H1 (cell line): Measurements from ENCODE around the gene PEAK3. TPM values are rescaled to one million over a fixed set of nuclear protein-coding genes. Genes with fewer than 3 reads are reported as not detected.

Source experiments
- CTCF ChIA-PET: fragments of 300-600 bp; sonication (Branson Sonifier 250); formaldehyde crosslinking; loops from one replicate; lab custom pipeline; 2021; ENCODE audit not compliant: partially characterized antibody; lab: Charles Lee
- POLR2A ChIA-PET: fragments of 300-600 bp; sonication (Branson Sonifier 250); formaldehyde crosslinking; loops from one replicate; lab custom pipeline; 2021; ENCODE audit warnings: inconsistent platforms; ENCODE audit not compliant: partially characterized antibody; lab: Charles Lee
- DNase-seq, 2 experiments: peaks; one replicate each; pipeline versions ENCODE4 v3.0.0 to v3.0.0-alpha.2; 2010 to 2022; ENCODE audit warnings: low spot score in 2 of 2, low read depth in 1 of 2, mixed read lengths in 1 of 2
- FAIRE-seq: peaks from 2 replicates; lab custom pipeline; 2011; peaks lifted over from hg19 to GRCh38; lab: Jason Lieb, UNC
- H2AFZ ChIP-seq: 2 replicates; pipeline ENCODE4 v1.8.1; 2012; ENCODE audit warnings: low read length, inconsistent platforms
- H2AK5ac ChIP-seq: 2 replicates; pipeline ENCODE4 v1.6.1; 2013; ENCODE audit warnings: low read depth, low read length
- H2BK120ac ChIP-seq: replicated peaks from 2 replicates; pipeline ENCODE3; 2013; ENCODE audit warnings: low read depth, low read length, inconsistent platforms
- H2BK12ac ChIP-seq: 2 replicates; pipeline ENCODE4 v1.6.1; 2013; ENCODE audit warnings: low read depth, low read length
- H2BK15ac ChIP-seq: 2 replicates; pipeline ENCODE4 v1.6.1; 2013; ENCODE audit warnings: low read length
- H2BK20ac ChIP-seq: 2 replicates; pipeline ENCODE4 v1.6.1; 2013; ENCODE audit warnings: low read length
- H2BK5ac ChIP-seq: 2 replicates; pipeline ENCODE4 v1.6.1; 2013; ENCODE audit warnings: low read depth, low read length
- H3K14ac ChIP-seq: 2 replicates; pipeline ENCODE4 v1.6.1; 2013; ENCODE audit warnings: inconsistent platforms; ENCODE audit not compliant: insufficient read length
- H3K18ac ChIP-seq: 2 replicates; pipeline ENCODE4 v1.6.1; 2013; ENCODE audit warnings: low read length; ENCODE audit errors: extremely low read depth
- H3K23ac ChIP-seq: 2 replicates; pipeline ENCODE4 v1.6.1; 2013; ENCODE audit warnings: inconsistent platforms; ENCODE audit not compliant: insufficient read length
- H3K23me2 ChIP-seq: 2 replicates; pipeline ENCODE4 v1.6.1; 2013; ENCODE audit warnings: low read depth, low read length
- H3K27ac ChIP-seq: 2 replicates; pipeline ENCODE4 v1.6.1; 2011; ENCODE audit warnings: low read depth, low read length, inconsistent platforms
- H3K27me3 ChIP-seq, 4 experiments: replicated peaks in 1 of 4; 1 replicate in 1 of 4; 2 replicates in 3 of 4; pipeline versions ENCODE4 v1.6.1 to v1.8.1; 2011 to 2013; ENCODE audit warnings: low read length in 3 of 4, mild to moderate bottlenecking in 3 of 4, inconsistent platforms in 2 of 4, mixed read lengths in 2 of 4, moderate library complexity in 1 of 4; ENCODE audit not compliant: control insufficient read depth in 3 of 4, insufficient read depth in 3 of 4; ENCODE audit errors: extremely low read depth in 1 of 4
- H3K36me3 ChIP-seq, 4 experiments: 2 replicates each; pipeline versions ENCODE4 v1.6.1 to v1.8.1; 2011 to 2013; ENCODE audit warnings: mild to moderate bottlenecking in 4 of 4, low read length in 3 of 4, moderate library complexity in 2 of 4, control low read depth in 1 of 4, inconsistent platforms in 1 of 4; ENCODE audit not compliant: insufficient read depth in 4 of 4, control insufficient read depth in 2 of 4
- H3K4ac ChIP-seq: replicated peaks from 2 replicates; pipeline ENCODE3; 2013; ENCODE audit warnings: low read length, low read depth, mixed read lengths, inconsistent platforms; ENCODE audit not compliant: insufficient read length
- H3K4me1 ChIP-seq, 4 experiments: replicated peaks in 1 of 4; 1 replicate in 1 of 4; 2 replicates in 3 of 4; pipeline versions ENCODE4 v1.6.1 to v1.8.1; 2011 to 2013; ENCODE audit warnings: low read length in 3 of 4, inconsistent platforms in 2 of 4, mixed read lengths in 1 of 4; ENCODE audit not compliant: insufficient read depth in 4 of 4, control insufficient read depth in 3 of 4
- H3K4me2 ChIP-seq, 2 experiments: 2 replicates each; pipeline versions ENCODE4 v1.6.1 to v1.8.1; 2011 to 2013; ENCODE audit warnings: low read depth in 2 of 2, low read length in 2 of 2, control low read depth in 1 of 2, inconsistent platforms in 1 of 2, mild to moderate bottlenecking in 1 of 2; ENCODE audit not compliant: insufficient read depth in 1 of 2
- H3K4me3 ChIP-seq, 4 experiments: fragments of 200-600, 300-600 bp in 1 of 4; sonication (generic), shearing (Covaris generic), sonication (Bioruptor Twin) in 1 of 4; 2 replicates each; pipeline versions ENCODE4 v1.5.1 to v1.8.1; 2011 to 2016; ENCODE audit warnings: low read length in 4 of 4, low read depth in 3 of 4, control low read depth in 2 of 4, inconsistent platforms in 2 of 4, mild to moderate bottlenecking in 2 of 4, mixed read lengths in 1 of 4, moderate library complexity in 1 of 4; ENCODE audit not compliant: insufficient read depth in 2 of 4; ENCODE audit errors: extremely low read depth in 1 of 4
- H3K56ac ChIP-seq: replicated peaks from 2 replicates; pipeline ENCODE3; 2013; ENCODE audit warnings: low read depth, mild to moderate bottlenecking, mixed read lengths, low read length, inconsistent platforms; ENCODE audit not compliant: insufficient read length
- H3K79me1 ChIP-seq: 2 replicates; pipeline ENCODE4 v1.6.1; 2013; ENCODE audit warnings: low read depth, low read length, control low read depth
- H3K79me2 ChIP-seq, 2 experiments: 2 replicates each; pipeline versions ENCODE4 v1.6.1 to v1.8.1; 2012 to 2013; ENCODE audit warnings: low read length in 2 of 2, mild to moderate bottlenecking in 2 of 2, inconsistent platforms in 1 of 2; ENCODE audit not compliant: insufficient read depth in 2 of 2, control insufficient read depth in 1 of 2
- H3K9ac ChIP-seq, 4 experiments: replicated peaks in 1 of 4; 1 replicate in 1 of 4; 2 replicates in 3 of 4; pipeline versions ENCODE4 v1.6.1 to v1.8.1; 2011 to 2013; ENCODE audit warnings: low read depth in 3 of 4, low read length in 3 of 4, control low read depth in 2 of 4, mild to moderate bottlenecking in 2 of 4, moderate library complexity in 2 of 4, inconsistent platforms in 1 of 4; ENCODE audit errors: extremely low read depth in 1 of 4
- H3K9me3 ChIP-seq, 2 experiments: 2 replicates each; pipeline versions ENCODE4 v1.6.1 to v1.8.1; 2012 to 2013; ENCODE audit warnings: mild to moderate bottlenecking in 2 of 2, moderate library complexity in 2 of 2, control low read depth in 1 of 2, inconsistent platforms in 1 of 2, low read depth in 1 of 2, low read length in 1 of 2, mixed read lengths in 1 of 2; ENCODE audit not compliant: insufficient read depth in 2 of 2
- H4K20me1 ChIP-seq, 2 experiments: replicated peaks in 1 of 2; 2 replicates each; pipeline versions ENCODE3 to v1.8.1; 2011 to 2013; ENCODE audit warnings: inconsistent platforms in 2 of 2, low read length in 2 of 2, mild to moderate bottlenecking in 1 of 2; ENCODE audit not compliant: insufficient read depth in 2 of 2, control insufficient read depth in 1 of 2
- H4K5ac ChIP-seq: 2 replicates; pipeline ENCODE4 v1.6.1; 2013; ENCODE audit warnings: low read length, low read depth, mixed read lengths, inconsistent platforms; ENCODE audit not compliant: insufficient read length
- H4K8ac ChIP-seq: 2 replicates; pipeline ENCODE4 v1.8.0; 2013; ENCODE audit warnings: mild to moderate bottlenecking, moderate library complexity, low read length, inconsistent platforms; ENCODE audit not compliant: insufficient read depth; ENCODE audit errors: extremely low read depth
- H4K91ac ChIP-seq: replicated peaks from 2 replicates; pipeline ENCODE3; 2013; ENCODE audit warnings: low read length, mixed read lengths, inconsistent platforms; ENCODE audit not compliant: insufficient read length
- CREB1 ChIP-seq: IDR thresholded peaks from 2 replicates; pipeline ENCODE4 v1.6.1; 2012; ENCODE audit warnings: inconsistent platforms
- GABPA ChIP-seq: IDR thresholded peaks from 2 replicates; pipeline ENCODE4 v1.6.1; 2011; ENCODE audit warnings: mild to moderate bottlenecking, low read length, moderate library complexity, borderline replicate concordance; ENCODE audit not compliant: insufficient read depth
- JUND ChIP-seq: IDR thresholded peaks from 2 replicates; pipeline ENCODE4 v1.6.1; 2011; ENCODE audit warnings: mild to moderate bottlenecking, improper control_type of control experiment, low read length
- RXRA ChIP-seq: IDR thresholded peaks from 2 replicates; pipeline ENCODE4 v1.6.1; 2011; ENCODE audit warnings: low read depth, mild to moderate bottlenecking, low read length, moderate library complexity; ENCODE audit not compliant: insufficient read depth
- WGBS, 2 experiments: shearing (Covaris generic) in 1 of 2; methylation state at CpG; one replicate each; pipeline versions ENCODE4 v1.1.6 to v1.1.7; 2013 to 2015; ENCODE audit warnings: low lambda C conversion rate in 2 of 2, mixed read lengths in 2 of 2, inconsistent platforms in 1 of 2, low coverage in 1 of 2, missing lambda C conversion rate in 1 of 2; ENCODE audit not compliant: insufficient replicate concordance in 2 of 2, insufficient coverage in 1 of 2, insufficient read length in 1 of 2; ENCODE audit errors: extremely low coverage in 1 of 2, missing lambda C conversion rate in 1 of 2; 5-methylcytosine and 5-hydroxymethylcytosine counted together
- polyA plus RNA-seq, 7 experiments: library from polyadenylated mRNA; depleted of rRNA in 3 of 7; stranded (reverse) in 5 of 7; unstranded in 2 of 7; fragments of >200 nt in 5 of 7; fragments of 200-250 nt in 2 of 7; gene quantifications; 1 replicate in 5 of 7; 2 replicates in 1 of 7; 4 replicates in 1 of 7; pipeline versions ENCODE4 v1.2.1 to v1.2.3, GENCODE V29; 2011 to 2013; ENCODE audit warnings: missing spikeins in 2 of 7, mixed read lengths in 2 of 7
- total RNA-seq: library from RNA; stranded (reverse); fragmentation: NEBNext Ultra II Directional; extraction: Animal tissue kit (Norgen Biotek cat#: 25700); gene quantifications from 2 replicates; pipeline ENCODE4 v1.2.1, GENCODE V29; 2021

The PEAK3 gene
- total and polyA plus RNA-seq, 2 of the 8 experiments (the other 6 are each of a cell fraction or from before 2014, with no cell fraction given): not detected

GRCh38 chr19:2226051-2226839, 55.7 kb downstream of the PEAK3 start:
- Histone ChIP-seq H4K20me1 (peaks cover 0 to 12% of the 10 kb centered on the region in 2 experiments), H2BK120ac (no peak overlapping the region), H3K4me2 (no peak overlapping the region), H4K5ac (no peak overlapping the region), H2AFZ (no peak overlapping the region), H4K8ac (no peak overlapping the region; the same call in 1 of the 2 replicates), H3K14ac (no peak overlapping the region), H2BK15ac (no peak overlapping the region), H4K91ac (no peak overlapping the region), H3K56ac (no peak overlapping the region), H3K4ac (no peak overlapping the region), H3K18ac (no peak overlapping the region), H3K4me1 (no peaks in the 10 kb centered on the region), H3K9me3 (no peaks in the 10 kb centered on the region), H2BK5ac (no peak overlapping the region; the same call in 1 of the 2 replicates), H3K36me3 (peaks cover 0 to 55% (median 16%) of the 10 kb centered on the region in 4 experiments), H2AK5ac (no peak overlapping the region), H3K79me1 (no peaks in the 10 kb centered on the region), H3K27ac (no peak overlapping the region), H2BK20ac (no peak overlapping the region), H3K4me3 (no peak overlapping the region), H3K23ac (no peak overlapping the region), H3K9ac (no peak overlapping the region), H3K79me2 (no peaks in the 10 kb centered on the region), H2BK12ac (no peak overlapping the region), H3K27me3 (no peaks in the 10 kb centered on the region), H3K23me2 (no peaks in the 10 kb centered on the region)
- ChIA-PET CTCF (interaction anchor here (0.6 to 2.0 kb wide), 6 partner anchors 10 to 74 kb away, joined by 3 to 7 read pairs (median 4); partner anchors contain the start of gene PLEKHJ1), POLR2A (interaction anchor here (0.6 to 6.3 kb wide), 4 partner anchors 9 to 31 kb away, joined by 3 to 61 read pairs (median 5); partner anchors contain the start of genes AMH and PLEKHJ1)
- FAIRE-seq (no peak), DNase-seq (no peak)
- 94% methylated on average over 45 of the region's 59 CpGs; no CpG with 5 or more reads in 1 of the 2 experiments for WGBS, 2 experiments
- TF ChIP-seq CREB1 (no peak), RXRA (no peak), GABPA (no peak), JUND (no peak)
